SIG-M5 treated with dmso at 0.1 percent for 504 hours (cell line): ENCODE measurements around the gene BCL6.
A peak's percentile ranks its signal among the peaks of the same experiment; 100 is the strongest.
"Not testable (repeated sequence)": the region's sequence is repeated elsewhere in the genome, so short reads cannot be mapped to it uniquely, and the experiment has no call there.

Experiments used
- DNase-seq: peaks from one replicate; lab custom pipeline; 2025; ENCODE audit not compliant: unreplicated experiment; lab: John Stamatoyannopoulos, UW

The BCL6 gene

DNA sequence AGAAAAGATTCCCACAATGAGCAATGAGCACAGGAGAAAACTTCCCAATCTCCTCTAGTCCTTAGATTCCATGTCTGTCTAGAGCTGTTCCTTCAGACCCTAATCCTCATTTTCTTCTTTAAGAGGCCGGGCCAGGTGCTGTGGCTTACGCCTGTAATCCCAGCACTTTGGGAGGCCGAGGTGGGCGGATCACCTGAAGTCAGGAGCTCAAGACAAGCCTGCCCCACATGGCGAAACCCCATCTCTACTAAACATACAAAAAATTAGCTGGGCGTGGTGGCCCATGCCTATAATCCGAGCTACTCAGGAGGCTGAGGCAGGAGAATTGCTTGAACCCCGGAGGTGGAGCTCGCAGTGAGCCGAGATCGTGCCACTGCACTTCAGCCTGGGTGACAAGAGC is 63.5 kb downstream of the BCL6 start:
- not testable (repeated sequence) for DNase-seq

DNA sequence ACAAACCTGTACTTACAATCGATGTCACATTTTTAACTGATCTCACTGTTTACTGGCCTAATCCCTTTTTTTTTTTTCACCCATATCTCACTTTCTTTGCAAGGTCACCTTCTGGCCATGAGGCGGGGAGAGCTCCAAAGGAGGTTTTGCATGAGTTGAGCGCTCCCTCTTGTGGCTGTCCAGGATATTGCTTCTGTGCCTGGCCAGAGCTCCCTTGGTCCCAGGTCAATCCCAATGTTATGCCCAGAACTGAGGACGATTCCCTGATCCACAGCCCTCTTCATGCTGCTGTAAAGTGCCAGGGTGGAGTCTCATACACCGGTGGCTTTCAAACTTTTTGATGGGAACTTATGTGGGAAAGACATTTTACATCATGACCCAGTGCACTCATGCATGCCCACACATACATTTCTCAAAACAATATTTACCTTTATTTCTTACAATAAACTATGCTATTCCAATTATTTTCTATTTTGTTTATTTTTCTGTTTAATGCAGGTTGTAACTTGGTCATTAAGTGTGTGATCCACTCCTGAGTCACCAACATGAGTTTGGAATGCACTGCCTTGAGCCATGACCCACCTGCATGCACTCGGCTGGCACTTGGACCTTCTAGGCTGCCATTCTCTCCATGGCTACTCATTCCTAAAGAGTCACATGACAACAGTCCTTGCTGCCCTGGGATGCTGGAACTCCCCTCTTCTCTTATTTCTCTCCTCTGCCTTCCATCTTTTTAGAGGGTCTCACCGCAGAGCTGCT is 65.5 kb downstream of the BCL6 start:
- peak; percentile 77 for DNase-seq

DNA sequence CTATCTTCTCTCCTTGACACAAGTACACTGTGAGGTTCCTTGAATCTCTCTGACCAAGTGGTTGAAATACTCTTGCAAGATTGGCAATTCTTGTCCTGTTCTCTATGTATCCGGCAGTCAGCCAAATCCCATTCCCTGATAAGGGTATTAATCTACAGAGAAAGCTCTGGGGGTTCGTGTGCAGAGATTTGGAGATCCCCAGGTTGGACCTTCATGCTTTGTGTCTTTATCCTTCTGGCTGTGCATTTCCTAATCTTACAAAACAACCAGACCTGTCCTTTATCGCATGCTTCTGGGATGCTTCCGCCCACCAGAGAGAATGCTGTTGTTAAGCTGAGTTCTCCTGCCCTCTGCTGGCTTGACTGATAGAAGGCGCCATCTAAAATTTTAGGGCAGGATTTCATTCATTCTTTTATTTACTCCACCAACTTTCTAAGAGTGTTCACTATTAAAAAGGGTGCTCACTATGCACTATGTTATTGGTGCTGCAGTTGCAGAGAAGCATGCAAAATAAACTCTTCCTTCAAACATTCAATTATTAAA is 66.5 kb downstream of the BCL6 start:
- peak; percentile 66 for DNase-seq

DNA sequence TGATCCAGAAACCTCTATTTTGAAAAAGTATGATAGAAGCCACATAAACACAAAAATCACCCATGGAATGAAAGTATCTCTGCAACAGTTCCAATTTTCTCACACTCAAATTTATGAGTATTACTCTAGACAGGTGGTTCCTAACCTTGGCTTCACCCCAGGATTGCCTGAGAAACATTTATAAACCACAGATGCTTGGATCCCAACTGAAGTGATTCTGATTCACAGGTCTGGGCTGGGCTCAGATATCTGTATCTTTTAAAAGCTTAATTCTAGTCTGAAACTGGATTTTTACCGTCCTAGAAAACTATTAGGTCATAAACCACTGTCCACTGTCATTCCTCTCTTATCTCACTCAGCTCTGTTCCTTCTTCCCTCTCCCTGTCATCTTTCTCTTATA is 67.7 kb downstream of the BCL6 start:
- no peak for DNase-seq

DNA sequence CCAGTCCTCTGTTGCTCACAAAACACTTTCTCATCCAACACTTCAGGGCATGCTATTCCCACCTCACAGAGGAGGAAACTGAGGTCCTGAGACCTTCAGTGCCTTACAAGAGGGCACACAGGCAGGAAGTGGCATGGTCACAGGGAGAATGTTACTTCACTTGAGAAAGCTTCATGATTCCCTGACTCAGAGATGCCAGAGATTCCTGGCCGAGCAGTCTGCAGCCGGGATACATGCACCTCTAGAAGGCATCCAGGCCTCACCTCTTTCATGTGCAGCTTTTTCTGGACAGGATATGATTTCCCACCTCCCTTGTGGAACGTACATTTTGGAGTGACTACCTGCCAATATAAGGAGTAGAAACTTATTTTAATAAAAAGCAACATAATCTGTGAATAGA is 72.3 kb downstream of the BCL6 start:
- DNase-seq = no peak
